Small intestine (tissue), 7 donors: Measurements from ENCODE around the gene TOP2B. TPM values are rescaled to one million over a fixed set of nuclear protein-coding genes. Genes with fewer than 3 reads are reported as not detected.

ENCODE experiments used
- DNase-seq, 2 donors: peaks; one replicate each; pipeline versions ENCODE4 v3.0.0 to v3.0.0-alpha.2; 2013
- FAIRE-seq: peaks from 2 replicates; lab custom pipeline; 2012; peaks lifted over from hg19 to GRCh38; lab: Jason Lieb, UNC
- H3K27ac ChIP-seq, 3 donors: one replicate each; pipeline ENCODE4 v1.5.1; 2013; ENCODE audit warnings: low read length in 2 of 3, mild to moderate bottlenecking in 2 of 3, control low read depth in 1 of 3, inconsistent platforms in 1 of 3, low read depth in 1 of 3, moderate library complexity in 1 of 3
- H3K27me3 ChIP-seq, 3 donors: one replicate each; pipeline ENCODE4 v1.6.1; 2013; ENCODE audit warnings: low read length in 3 of 3, inconsistent platforms in 1 of 3; ENCODE audit not compliant: control insufficient read depth in 3 of 3, insufficient read depth in 3 of 3
- H3K36me3 ChIP-seq, 3 donors: one replicate each; pipeline ENCODE4 v1.6.1; 2013; ENCODE audit warnings: low read length in 3 of 3, inconsistent platforms in 1 of 3, low read depth in 1 of 3, mild to moderate bottlenecking in 1 of 3, moderate library complexity in 1 of 3; ENCODE audit not compliant: control insufficient read depth in 3 of 3, insufficient read depth in 2 of 3
- H3K4me1 ChIP-seq, 3 donors: one replicate each; pipeline ENCODE4 v1.6.1; 2013; ENCODE audit warnings: low read length in 2 of 3, inconsistent platforms in 1 of 3, low read depth in 1 of 3, mild to moderate bottlenecking in 1 of 3, moderate library complexity in 1 of 3; ENCODE audit not compliant: control insufficient read depth in 3 of 3, insufficient read depth in 2 of 3
- H3K4me3 ChIP-seq, 3 donors: one replicate each; pipeline ENCODE4 v1.5.1; 2013; ENCODE audit warnings: low read length in 3 of 3, control low read depth in 1 of 3, inconsistent platforms in 1 of 3, low read depth in 1 of 3, mild to moderate bottlenecking in 1 of 3, moderate library complexity in 1 of 3
- H3K9me3 ChIP-seq, 2 donors: one replicate each; pipeline ENCODE4 v1.6.1; 2013; ENCODE audit warnings: low read depth in 1 of 2, low read length in 1 of 2; ENCODE audit not compliant: control insufficient read depth in 2 of 2, insufficient read depth in 1 of 2
- WGBS, 3 donors: extraction: QIAGEN DNeasy Blood & Tissue Kit; methylation state at CpG; one replicate each; pipeline ENCODE4 v1.1.7; 2013; 5-methylcytosine and 5-hydroxymethylcytosine counted together
- polyA plus RNA-seq, 4 donors: library from polyadenylated mRNA; stranded (reverse) in 3 of 4; unstranded in 1 of 4; fragments of 200-250 nt in 3 of 4; fragments of 120-200 nt in 1 of 4; gene quantifications; one replicate each; pipeline versions ENCODE4 v1.2.1 to v1.2.3, GENCODE V29; 2013
- donor health status: healthy with polysubstance abuse.
- donor health status: control.
- donor health status: control.
- donor health status: Bipolar disorder and iron deficiency.
- donor health status: healthy.

TOP2B gene
- polyA plus RNA-seq, 4 donors = 38.0 to 109 (median 47.2) TPM

DNA sequence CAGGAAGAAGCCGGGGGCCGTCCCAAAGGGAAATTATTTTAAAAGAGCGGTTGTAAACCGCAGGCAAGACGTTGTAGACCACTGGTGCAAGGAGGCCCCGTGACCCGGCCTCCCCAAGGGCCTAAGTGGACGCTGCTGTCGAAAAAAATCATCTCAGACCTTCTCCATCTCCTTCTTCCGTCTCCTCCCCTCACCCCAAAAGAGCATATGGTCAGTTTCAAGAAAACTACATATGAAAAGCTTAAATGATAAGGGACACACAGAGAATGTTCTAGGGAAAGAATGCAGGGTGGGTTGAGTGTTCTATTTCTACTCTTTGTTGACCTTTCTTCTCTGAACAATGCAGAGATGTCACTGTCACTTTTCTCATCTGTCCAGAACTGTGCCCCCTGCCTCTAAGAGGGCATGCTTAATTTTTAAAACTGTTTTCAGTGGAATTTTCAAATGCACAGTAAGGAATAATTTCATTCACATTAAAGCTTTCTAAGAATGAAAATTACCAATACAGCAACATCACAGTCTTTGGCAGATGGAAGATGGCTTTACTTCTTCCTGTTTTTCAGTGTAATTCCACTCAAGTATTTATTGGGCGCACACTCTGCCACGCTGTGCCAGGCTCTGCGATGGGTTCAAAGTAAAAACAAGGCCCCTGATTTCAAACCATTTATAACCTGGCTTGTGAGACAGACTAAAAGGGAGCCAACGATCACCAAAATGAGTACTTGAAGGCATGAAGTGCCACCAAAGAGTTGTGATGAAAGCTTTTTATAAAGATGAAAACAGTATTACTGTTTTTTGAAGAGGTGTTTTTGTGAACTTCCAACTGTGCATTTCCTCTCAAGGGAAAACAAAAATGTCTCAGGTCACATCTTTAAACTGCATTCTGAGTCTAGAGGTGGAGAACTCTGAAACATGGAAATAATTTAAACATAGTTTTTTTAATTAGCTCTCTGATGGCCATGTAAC lies 891 bp upstream of the TOP2B start:
- Histone ChIP-seq H3K4me1 (peaks cover 0 to 12% (median 4%) of the 10 kb centered on the region in 3 donors), H3K27me3 (no peaks in the 10 kb centered on the region), H3K36me3 (no peaks in the 10 kb centered on the region), H3K27ac (peak overlapping the region; percentile 9 to 99 (median 96)), H3K4me3 (peak overlapping the region; percentile 82 to 97 (median 83)), H3K9me3 (no peaks in the 10 kb centered on the region)
- no peak for DNase-seq
- FAIRE-seq = no peak
- WGBS, 3 donors = 12 to 14% (median 14%) methylated on average over 14 of the region's 14 CpGs

DNA sequence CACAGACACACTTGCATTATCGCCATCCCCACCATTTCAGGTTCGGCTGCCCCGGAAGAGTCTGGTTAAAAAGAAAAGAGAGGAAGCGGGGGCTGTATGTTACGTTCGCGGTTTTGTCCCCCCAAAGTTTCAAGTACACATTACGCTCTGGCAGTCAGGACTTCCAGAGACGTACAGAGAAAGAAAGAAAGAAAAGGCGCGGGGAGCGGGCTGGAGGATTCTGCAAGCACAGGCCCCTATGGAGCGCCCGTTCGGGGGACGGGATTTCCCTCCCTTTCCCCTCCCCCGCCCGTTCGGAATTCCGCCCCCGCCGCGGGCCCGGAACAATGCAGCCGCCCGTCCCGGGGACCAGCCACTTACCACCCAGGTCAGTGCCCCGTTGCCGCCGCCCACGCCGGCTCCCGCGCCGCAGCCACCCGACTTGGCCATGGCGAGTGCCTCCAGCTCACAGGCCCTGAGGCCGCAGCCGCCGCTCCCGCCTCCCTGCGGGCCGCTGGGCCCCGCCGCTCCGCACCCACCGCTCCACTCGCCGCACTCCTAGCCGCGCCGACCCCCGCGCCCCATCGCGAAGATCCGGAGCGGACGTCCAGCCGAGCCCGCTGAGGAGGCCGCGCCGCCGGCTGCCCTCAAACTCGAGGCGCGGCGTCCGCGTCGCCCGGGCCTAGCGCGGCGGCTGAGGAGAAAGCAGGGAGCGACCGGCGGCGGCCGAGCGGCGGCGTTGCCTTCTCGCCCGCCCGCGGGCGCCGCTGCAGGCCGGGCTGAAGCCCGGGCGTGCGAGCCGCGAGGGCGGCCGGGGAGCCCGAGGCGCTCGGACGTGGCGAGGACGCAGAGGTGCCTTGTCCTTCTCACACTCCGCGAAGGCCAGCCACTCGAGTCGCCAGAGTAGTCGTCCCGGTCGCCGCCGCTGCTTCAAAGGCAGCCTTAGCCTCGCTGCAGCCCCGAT lies 567 bp downstream of the TOP2B start:
- H3K27me3 ChIP-seq = no peaks in the 10 kb centered on the region
- H3K9me3 ChIP-seq = no peaks in the 10 kb centered on the region
- WGBS, 3 donors = 0% methylated on average over 79 to 115 of the region's 115 CpGs
- H3K27ac ChIP-seq = peak overlapping the region; percentile 96 to 99 (median 98)
- H3K36me3 ChIP-seq = no peaks in the 10 kb centered on the region
- DNase-seq (peak; percentile 52 to 86), FAIRE-seq (no peak)
- H3K4me1 ChIP-seq = peaks cover 0 to 12% (median 4%) of the 10 kb centered on the region in 3 donors
- H3K4me3 ChIP-seq = peak overlapping the region; percentile 82 to 97 (median 83)

DNA sequence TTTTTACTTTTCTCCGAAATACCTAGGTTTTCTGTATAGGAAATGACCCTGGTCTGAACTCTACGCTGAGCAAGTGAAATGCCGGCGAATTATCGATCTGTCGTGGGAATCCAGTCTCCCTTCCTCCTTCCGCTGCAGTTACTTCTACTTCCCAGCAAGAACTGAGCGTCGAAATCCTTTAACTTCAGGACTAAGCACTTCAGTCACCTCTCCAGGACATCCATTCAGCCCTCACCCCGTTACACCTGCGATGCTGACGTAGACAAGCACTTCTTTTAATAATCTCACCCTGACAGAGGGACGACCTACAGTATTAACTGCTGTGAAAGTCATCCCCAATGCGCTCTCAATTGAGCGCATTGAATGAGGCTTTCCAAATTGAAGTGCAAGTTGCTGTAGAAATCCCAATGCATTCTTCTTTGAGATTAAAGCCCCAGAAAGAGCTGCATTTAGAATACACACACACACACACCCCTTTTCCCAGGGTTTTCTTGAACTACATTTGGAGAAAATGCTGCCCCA lies 1.3 kb downstream of the TOP2B start:
- no peak for FAIRE-seq
- Histone ChIP-seq H3K27me3 (no peaks in the 10 kb centered on the region), H3K4me3 (peak overlapping the region; percentile 82 to 97 (median 83)), H3K4me1 (peaks cover 0 to 12% (median 9%) of the 10 kb centered on the region in 3 donors), H3K36me3 (no peaks in the 10 kb centered on the region), H3K27ac (peak overlapping the region; percentile 96 to 99 (median 98)), H3K9me3 (no peaks in the 10 kb centered on the region)
- 0 to 1% (median 1%) methylated on average over 15 of the region's 15 CpGs for WGBS, 3 donors
- peak; percentile 75 to 76 for DNase-seq

DNA sequence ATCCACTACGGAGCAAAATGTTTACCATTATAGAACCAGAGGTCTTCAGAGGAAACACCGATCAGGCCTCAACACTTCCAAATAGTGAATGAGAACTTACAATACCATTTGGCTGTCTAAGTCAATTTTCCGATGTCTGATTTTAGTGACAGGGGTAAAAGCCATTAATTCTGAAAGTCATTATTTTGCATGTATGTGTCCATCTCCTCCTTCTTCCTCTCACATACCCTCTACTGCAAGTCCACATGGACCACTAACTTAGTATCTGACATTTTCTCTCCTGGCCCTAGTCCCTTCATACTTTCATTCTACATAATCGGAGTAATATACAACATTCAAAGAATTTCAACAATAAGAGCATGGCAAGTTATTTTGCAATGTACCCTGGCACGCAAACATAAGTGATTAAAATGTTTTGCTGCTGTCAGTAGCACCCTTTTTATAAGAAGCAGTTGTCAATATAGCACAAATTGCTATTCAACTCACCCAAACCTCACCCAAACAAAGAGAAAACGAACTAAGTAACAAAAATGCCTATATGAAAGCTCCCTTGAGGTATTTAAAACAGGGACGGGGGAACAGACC lies 1.9 kb downstream of the TOP2B start:
- H3K27ac ChIP-seq = peak overlapping the region; percentile 50 to 99 (median 96)
- WGBS, 3 donors = 7 to 10% (median 10%) methylated on average over 7 of the region's 7 CpGs
- H3K9me3 ChIP-seq = no peaks in the 10 kb centered on the region
- H3K4me3 ChIP-seq = peak overlapping the region; percentile 82 to 97 (median 83)
- no peaks in the 10 kb centered on the region for H3K27me3 ChIP-seq
- peaks cover 0 to 12% (median 9%) of the 10 kb centered on the region in 3 donors for H3K4me1 ChIP-seq
- no peak for FAIRE-seq
- H3K36me3 ChIP-seq = no peaks in the 10 kb centered on the region
- DNase-seq = peak in 1 of 2 donors; percentile 21

DNA sequence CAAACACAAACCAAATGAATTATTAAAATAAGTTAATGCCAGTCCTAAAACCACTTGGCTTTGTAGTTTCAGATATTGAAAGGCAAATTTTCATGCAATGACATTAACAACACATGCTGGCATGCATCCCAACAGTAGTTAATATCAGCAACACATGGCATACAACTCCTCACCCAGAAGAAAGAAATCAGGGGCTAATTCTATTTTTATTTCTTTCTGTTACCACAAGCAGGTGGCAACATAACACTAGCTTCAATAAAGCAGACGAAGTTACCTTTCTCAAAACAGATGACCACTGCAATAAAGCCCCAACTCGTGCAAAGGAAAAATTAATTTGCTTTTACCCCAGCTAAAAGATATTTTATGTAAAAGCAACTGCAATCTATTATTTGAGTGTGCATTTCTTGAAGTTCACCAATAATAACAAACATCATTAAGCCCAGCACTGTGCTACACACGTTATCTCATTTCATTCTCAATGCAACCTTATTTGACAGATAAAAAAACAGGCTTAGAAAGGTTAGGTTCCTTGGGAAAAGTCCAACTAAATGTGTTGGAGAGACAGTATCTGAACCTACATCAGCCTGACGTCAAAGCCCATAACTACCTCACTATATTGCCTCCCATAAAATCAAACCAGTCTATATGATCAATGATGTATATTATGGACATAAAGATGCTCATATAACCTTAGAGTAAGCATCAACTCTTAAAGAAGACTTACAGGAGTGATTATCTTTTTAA lies 2.8 kb downstream of the TOP2B start:
- Histone ChIP-seq H3K4me3 (no peak overlapping the region), H3K27me3 (no peaks in the 10 kb centered on the region), H3K36me3 (no peaks in the 10 kb centered on the region), H3K9me3 (no peaks in the 10 kb centered on the region), H3K27ac (no peak overlapping the region), H3K4me1 (peaks cover 2 to 17% (median 9%) of the 10 kb centered on the region in 3 donors)
- DNase-seq (peak; percentile 27 to 67), FAIRE-seq (no peak)
- 7 to 25% (median 21%) methylated on average over 4 of the region's 4 CpGs for WGBS, 3 donors

DNA sequence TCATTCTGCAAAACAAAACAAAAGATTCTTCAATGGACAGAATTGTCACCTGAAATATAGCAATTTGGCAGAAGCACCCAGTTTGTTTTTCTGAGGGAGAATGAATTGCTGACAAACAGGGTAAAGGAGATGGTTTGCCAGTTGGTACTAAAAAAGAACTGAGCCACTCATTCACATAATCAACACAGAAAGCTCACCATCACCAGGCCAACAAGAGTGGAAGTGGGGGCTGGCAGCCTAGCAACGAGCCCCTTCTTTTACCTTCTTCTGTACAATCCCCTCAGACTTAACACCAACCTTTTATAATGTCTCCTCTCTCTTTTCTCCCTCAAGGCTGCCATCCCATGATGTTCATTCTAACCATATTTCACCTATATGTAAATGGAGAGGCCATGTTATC lies 5.9 kb downstream of the TOP2B start:
- H3K36me3 ChIP-seq = no peaks in the 10 kb centered on the region
- no peaks in the 10 kb centered on the region for H3K27me3 ChIP-seq
- peaks cover 2 to 12% (median 10%) of the 10 kb centered on the region in 3 donors for H3K4me1 ChIP-seq
- no peak overlapping the region for H3K4me3 ChIP-seq
- H3K9me3 ChIP-seq = no peaks in the 10 kb centered on the region
- DNase-seq = no peak
- FAIRE-seq = no peak
- WGBS, 3 donors = 64 to 91% (median 89%) methylated on average over 1 of the region's 1 CpG
- H3K27ac ChIP-seq = no peak overlapping the region

DNA sequence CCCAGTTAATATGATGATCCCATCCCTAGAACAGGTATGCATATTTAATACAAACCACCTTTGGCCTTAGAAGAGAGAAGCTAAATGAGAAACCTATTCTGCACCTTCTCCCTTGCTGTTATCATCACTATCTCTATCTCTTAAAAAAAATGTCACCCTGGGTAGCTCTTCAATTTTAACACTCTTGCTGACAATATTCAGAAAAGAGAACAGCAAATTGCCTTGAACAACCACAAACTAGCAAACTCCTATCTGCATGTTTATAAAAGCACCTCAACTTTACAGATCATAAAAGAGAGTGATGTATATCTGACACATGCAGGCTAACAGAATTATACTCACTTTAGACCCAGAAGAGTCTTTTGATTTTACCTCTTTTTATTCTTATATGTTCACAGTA lies 7.4 kb downstream of the TOP2B start:
- FAIRE-seq = no peak

More for the DNA sequence above, 7.4 kb downstream of the TOP2B start:
- no peak overlapping the region for H3K27ac ChIP-seq
- H3K36me3 ChIP-seq = no peaks in the 10 kb centered on the region
- no peak overlapping the region for H3K4me3 ChIP-seq
- DNase-seq = no peak
- peaks cover 0 to 3% of the 10 kb centered on the region in 2 donors for H3K9me3 ChIP-seq
- H3K27me3 ChIP-seq = no peaks in the 10 kb centered on the region
- H3K4me1 ChIP-seq = peaks cover 2 to 12% (median 10%) of the 10 kb centered on the region in 3 donors
